Thyroid gland (tissue), 4 donors: ENCODE results near the gene BRD3.

ENCODE experiments used
- CTCF ChIP-seq, 6 experiments: fragments of 200-600 bp in 3 of 6; fragments of 450-650 bp in 3 of 6; sonication (generic) in 3 of 6; IDR thresholded peaks; one replicate each; pipeline ENCODE4 v1.5.1; 2016 to 2019; ENCODE audit warnings: antibody characterized with exemption in 6 of 6, mild to moderate bottlenecking in 2 of 6, inconsistent platforms in 1 of 6, moderate library complexity in 1 of 6
- POLR2A ChIP-seq, 2 donors: fragments of 450-650 bp; IDR thresholded peaks; one replicate each; pipeline ENCODE4 v1.6.1; 2017; ENCODE audit warnings: antibody characterized with exemption in 2 of 2, mild to moderate bottlenecking in 2 of 2, moderate library complexity in 1 of 2

GRCh38 chr9:133981589-133981957 lies 86.3 kb downstream of the BRD3 start:
- TF ChIP-seq CTCF (IDR thresholded peaks at IDR 0.05), result no peak
- TF ChIP-seq POLR2A (IDR thresholded peaks at IDR 0.05), result no peak
